Smooth muscle cell (in vitro differentiated cells): ENCODE results near the gene PDE6B. TPM values are rescaled to one million over a fixed set of nuclear protein-coding genes. Genes with fewer than 3 reads are reported as not detected.

Experiments
- DNase-seq: peaks from one replicate; lab custom pipeline; 2025; ENCODE audit not compliant: unreplicated experiment; lab: John Stamatoyannopoulos, UW
- H2AFZ ChIP-seq: fragments of 200-600 bp; sonication (generic); 2 replicates; pipeline ENCODE4 v1.6.0; 2016; ENCODE audit warnings: antibody characterized with exemption, low read depth, mild to moderate bottlenecking
- H3F3A ChIP-seq: fragments of 200-600 bp; sonication (generic); 2 replicates; pipeline ENCODE4 v1.6.0; 2017; ENCODE audit warnings: antibody characterized with exemption, low read depth
- H3K27ac ChIP-seq: fragments of 200-600 bp; sonication (generic); 2 replicates; pipeline ENCODE4 v1.5.1; 2016; ENCODE audit warnings: low read depth, mild to moderate bottlenecking
- H3K27me3 ChIP-seq: fragments of 200-600 bp; sonication (generic); 2 replicates; pipeline ENCODE4 v1.6.1; 2016; ENCODE audit warnings: low read depth, mild to moderate bottlenecking
- H3K36me3 ChIP-seq: fragments of 200-600 bp; sonication (generic); 2 replicates; pipeline ENCODE4 v1.5.1; 2016; ENCODE audit warnings: low read depth
- H3K4me1 ChIP-seq: fragments of 200-600 bp; sonication (generic); 2 replicates; pipeline ENCODE4 v1.5.1; 2016; ENCODE audit warnings: low read depth
- H3K4me2 ChIP-seq: fragments of 200-600 bp; sonication (generic); 2 replicates; pipeline ENCODE4 v1.6.0; 2016; ENCODE audit warnings: mild to moderate bottlenecking
- H3K4me3 ChIP-seq: fragments of 200-600 bp; sonication (generic); 2 replicates; pipeline ENCODE4 v1.5.1; 2016; ENCODE audit warnings: mild to moderate bottlenecking
- H3K79me2 ChIP-seq: fragments of 200-600 bp; sonication (generic); 2 replicates; pipeline ENCODE4 v1.6.0; 2016; ENCODE audit warnings: low read depth, mild to moderate bottlenecking
- H3K9ac ChIP-seq: fragments of 200-600 bp; sonication (generic); 2 replicates; pipeline ENCODE4 v1.6.0; 2016; ENCODE audit warnings: low read depth
- H3K9me3 ChIP-seq: fragments of 200-600 bp; sonication (generic); replicated peaks from 2 replicates; pipeline ENCODE4 v1.5.1; 2016; ENCODE audit warnings: low read depth
- H4K20me1 ChIP-seq: fragments of 200-600 bp; sonication (generic); 2 replicates; pipeline ENCODE4 v1.6.0; 2016; ENCODE audit warnings: low read depth
- WGBS: methylation state at CpG from one replicate; pipeline ENCODE4 v1.1.7; 2016; ENCODE audit warnings: low lambda C conversion rate; 5-methylcytosine and 5-hydroxymethylcytosine counted together
- polyA plus RNA-seq: library from polyadenylated mRNA; unstranded; fragments of >200 nt; fragmentation: Nextera tagmentation; extraction: Ambion mirVana; gene quantifications from 2 replicates; pipeline ENCODE4 v1.2.1, GENCODE V29; 2016
- total RNA-seq: library from RNA; depleted of rRNA; stranded (reverse); fragments of >200 nt; gene quantifications from 2 replicates; pipeline ENCODE4 v1.2.3, GENCODE V29; 2014
- TF ChIP-seq, protein P1 (sequence below): fragments of 200-600 bp; sonication (generic); IDR thresholded peaks from 2 replicates; pipeline ENCODE4 v1.5.1; 2017; ENCODE audit warnings: borderline replicate concordance, mild to moderate bottlenecking, antibody characterized with exemption; ENCODE audit not compliant: insufficient read depth, poor library complexity, severe bottlenecking

Gene PDE6B
- total and polyA plus RNA-seq, 2 experiments from 2014 or later = 5.1 to 9.0 TPM

- Histone ChIP-seq H3K27me3 (peaks cover 4% of the 10 kb centered on the region), H3K9me3 (no peaks in the 10 kb centered on the region), H3K4me2 (no peak overlapping the region), H3K9ac (no peak overlapping the region), H2AFZ (no peak overlapping the region), H4K20me1 (no peaks in the 10 kb centered on the region), H3K4me3 (no peak overlapping the region), H3F3A (no peaks in the 10 kb centered on the region), H3K4me1 (peaks cover 3% of the 10 kb centered on the region), H3K36me3 (no peaks in the 10 kb centered on the region), H3K79me2 (no peaks in the 10 kb centered on the region), H3K27ac (no peak overlapping the region)
- 58% methylated on average over 11 of the region's 11 CpGs for WGBS
- TF ChIP-seq, protein P1, sequence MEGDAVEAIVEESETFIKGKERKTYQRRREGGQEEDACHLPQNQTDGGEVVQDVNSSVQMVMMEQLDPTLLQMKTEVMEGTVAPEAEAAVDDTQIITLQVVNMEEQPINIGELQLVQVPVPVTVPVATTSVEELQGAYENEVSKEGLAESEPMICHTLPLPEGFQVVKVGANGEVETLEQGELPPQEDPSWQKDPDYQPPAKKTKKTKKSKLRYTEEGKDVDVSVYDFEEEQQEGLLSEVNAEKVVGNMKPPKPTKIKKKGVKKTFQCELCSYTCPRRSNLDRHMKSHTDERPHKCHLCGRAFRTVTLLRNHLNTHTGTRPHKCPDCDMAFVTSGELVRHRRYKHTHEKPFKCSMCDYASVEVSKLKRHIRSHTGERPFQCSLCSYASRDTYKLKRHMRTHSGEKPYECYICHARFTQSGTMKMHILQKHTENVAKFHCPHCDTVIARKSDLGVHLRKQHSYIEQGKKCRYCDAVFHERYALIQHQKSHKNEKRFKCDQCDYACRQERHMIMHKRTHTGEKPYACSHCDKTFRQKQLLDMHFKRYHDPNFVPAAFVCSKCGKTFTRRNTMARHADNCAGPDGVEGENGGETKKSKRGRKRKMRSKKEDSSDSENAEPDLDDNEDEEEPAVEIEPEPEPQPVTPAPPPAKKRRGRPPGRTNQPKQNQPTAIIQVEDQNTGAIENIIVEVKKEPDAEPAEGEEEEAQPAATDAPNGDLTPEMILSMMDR = no peak
- no peak for DNase-seq
Observed at GRCh38 chr4:600850-601515, 24.4 kb upstream of the PDE6B start.

DNA sequence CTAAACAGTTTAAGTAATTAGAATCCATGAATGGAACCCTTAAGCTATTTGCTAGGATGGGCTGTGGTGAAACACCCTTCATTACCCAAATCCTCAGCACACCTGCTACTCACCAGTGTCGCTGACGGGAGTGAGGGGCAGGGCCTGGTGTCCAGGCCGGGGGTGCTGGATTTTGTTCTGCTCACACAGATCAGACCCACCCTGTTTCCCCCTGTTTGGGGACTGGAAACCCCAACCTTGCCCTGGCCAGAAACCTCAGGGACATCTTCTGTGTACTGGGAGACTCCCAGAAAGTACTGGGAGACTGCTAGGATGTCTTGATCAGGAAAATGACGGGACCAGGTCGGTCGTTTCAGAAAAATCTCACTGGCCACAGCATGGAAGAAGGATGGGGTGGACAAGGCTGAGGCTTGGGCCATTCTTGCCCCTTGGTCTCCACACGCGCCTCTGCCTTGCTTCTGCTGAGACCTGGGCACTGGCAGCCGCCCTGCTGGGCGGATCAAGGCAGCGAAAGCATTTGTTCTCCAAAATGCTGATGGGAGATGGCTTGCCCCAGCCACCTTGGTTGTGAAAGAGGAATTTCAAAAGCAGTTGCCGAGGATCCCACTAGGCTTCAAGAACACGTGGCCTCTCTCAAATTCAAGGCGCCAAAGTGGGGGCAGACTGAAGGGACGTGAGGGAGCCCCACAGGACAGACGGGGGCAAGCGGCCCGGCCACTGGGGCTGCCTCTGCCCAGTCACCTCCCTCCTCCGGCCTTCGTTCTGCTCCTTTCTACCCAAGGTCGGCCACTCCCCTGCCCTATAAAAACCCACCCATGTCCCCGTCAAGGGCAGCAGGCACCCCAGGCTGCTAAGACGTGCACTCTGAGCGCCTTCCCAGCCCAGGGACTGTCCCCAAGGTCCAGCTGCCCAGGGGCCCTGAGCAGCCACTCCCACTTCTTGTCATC, 23.5 kb upstream of the PDE6B start:
- no peak overlapping the region for H3K9ac ChIP-seq
- H3K27me3 ChIP-seq = peaks cover 4% of the 10 kb centered on the region
- H2AFZ ChIP-seq = no peak overlapping the region
- H3K36me3 ChIP-seq = no peaks in the 10 kb centered on the region
- no peaks in the 10 kb centered on the region for H3K79me2 ChIP-seq
- H4K20me1 ChIP-seq = no peaks in the 10 kb centered on the region
- no peak overlapping the region for H3K4me3 ChIP-seq
- TF ChIP-seq, protein P1 = no peak
- H3K27ac ChIP-seq = no peak overlapping the region
- no peak overlapping the region for H3K4me2 ChIP-seq
- 87% methylated on average over 24 of the region's 24 CpGs for WGBS
- DNase-seq = no peak
- no peaks in the 10 kb centered on the region for H3F3A ChIP-seq
- no peaks in the 10 kb centered on the region for H3K9me3 ChIP-seq
- H3K4me1 ChIP-seq = peaks cover 3% of the 10 kb centered on the region

DNA sequence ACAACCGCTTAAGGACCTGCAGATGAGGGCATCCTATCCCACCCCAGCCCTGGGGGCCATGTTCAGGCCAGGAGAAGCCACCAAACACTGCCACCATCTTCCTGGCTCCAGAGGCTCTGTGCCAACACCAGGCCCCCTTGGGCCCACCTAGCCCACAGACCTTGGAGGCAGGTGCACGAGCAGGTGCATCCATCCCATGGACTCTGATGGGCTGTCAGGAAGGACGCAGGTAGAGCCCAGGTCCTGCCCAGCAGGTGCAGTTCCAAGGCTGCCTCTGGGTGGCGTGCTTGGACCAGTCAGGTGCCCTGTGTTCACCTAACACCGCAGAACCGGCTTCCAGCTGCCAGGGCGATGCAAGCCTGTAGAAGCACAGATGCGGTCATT, 22.8 kb upstream of the PDE6B start:
- H3K4me1 ChIP-seq = peaks cover 3% of the 10 kb centered on the region
- TF ChIP-seq, protein P1 = peak; percentile 46
- no peaks in the 10 kb centered on the region for H3F3A ChIP-seq
- H3K4me3 ChIP-seq = no peak overlapping the region
- no peaks in the 10 kb centered on the region for H4K20me1 ChIP-seq
- H3K27me3 ChIP-seq = no peaks in the 10 kb centered on the region
- no peaks in the 10 kb centered on the region for H3K79me2 ChIP-seq
- H3K36me3 ChIP-seq = no peaks in the 10 kb centered on the region
- WGBS = 21% methylated on average over 8 of the region's 8 CpGs
- H2AFZ ChIP-seq = no peak overlapping the region
- no peaks in the 10 kb centered on the region for H3K9me3 ChIP-seq
- no peak overlapping the region for H3K9ac ChIP-seq
- no peak overlapping the region for H3K4me2 ChIP-seq
- no peak for DNase-seq
- no peak overlapping the region for H3K27ac ChIP-seq
